ENCODE results near the gene VWA2.

DNA sequence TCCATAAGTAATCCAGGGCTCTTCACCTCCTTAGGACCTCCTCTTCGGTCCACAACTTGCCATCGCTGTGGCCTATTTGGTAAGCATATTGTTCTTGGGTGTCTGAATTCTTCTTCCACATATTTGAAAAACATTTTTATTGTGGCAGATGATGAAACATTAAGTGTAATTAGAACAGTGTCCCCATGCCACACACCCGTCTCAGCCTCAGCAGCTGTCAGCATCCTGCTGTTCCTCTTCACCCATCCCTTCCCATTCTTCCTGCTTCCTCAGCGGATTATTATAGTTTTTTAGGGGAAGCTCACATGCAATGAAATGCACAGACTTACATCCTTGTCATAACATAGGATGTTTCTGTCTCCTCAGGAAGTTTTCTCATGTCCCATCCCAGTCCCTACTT is 39.8 kb upstream of the VWA2 start:
- no peak for TF ChIP-seq POLR2A (IDR thresholded peaks at IDR 0.05)
- TF ChIP-seq, protein P1, sequence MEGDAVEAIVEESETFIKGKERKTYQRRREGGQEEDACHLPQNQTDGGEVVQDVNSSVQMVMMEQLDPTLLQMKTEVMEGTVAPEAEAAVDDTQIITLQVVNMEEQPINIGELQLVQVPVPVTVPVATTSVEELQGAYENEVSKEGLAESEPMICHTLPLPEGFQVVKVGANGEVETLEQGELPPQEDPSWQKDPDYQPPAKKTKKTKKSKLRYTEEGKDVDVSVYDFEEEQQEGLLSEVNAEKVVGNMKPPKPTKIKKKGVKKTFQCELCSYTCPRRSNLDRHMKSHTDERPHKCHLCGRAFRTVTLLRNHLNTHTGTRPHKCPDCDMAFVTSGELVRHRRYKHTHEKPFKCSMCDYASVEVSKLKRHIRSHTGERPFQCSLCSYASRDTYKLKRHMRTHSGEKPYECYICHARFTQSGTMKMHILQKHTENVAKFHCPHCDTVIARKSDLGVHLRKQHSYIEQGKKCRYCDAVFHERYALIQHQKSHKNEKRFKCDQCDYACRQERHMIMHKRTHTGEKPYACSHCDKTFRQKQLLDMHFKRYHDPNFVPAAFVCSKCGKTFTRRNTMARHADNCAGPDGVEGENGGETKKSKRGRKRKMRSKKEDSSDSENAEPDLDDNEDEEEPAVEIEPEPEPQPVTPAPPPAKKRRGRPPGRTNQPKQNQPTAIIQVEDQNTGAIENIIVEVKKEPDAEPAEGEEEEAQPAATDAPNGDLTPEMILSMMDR (IDR thresholded peaks at IDR 0.05): no peak
